Nephron progenitor cell (in vitro differentiated cells): ENCODE results near the gene FYN.
"Not testable (repeated sequence)": the region's sequence is repeated elsewhere in the genome, so short reads cannot be mapped to it uniquely, and the experiment has no call there.

Experiments used
- DNase-seq: peaks from one replicate; pipeline ENCODE4 v3.0.0; 2021
- H3K27ac Mint-ChIP-seq: 2 replicates; pipeline ENCODE4 v1.8.0; 2021; ENCODE audit warnings: mild to moderate bottlenecking, moderate library complexity, mixed read lengths
- H3K27me3 Mint-ChIP-seq: 2 replicates; pipeline ENCODE4 v1.8.0; 2021; ENCODE audit warnings: mild to moderate bottlenecking, low read depth, mixed read lengths; ENCODE audit not compliant: poor library complexity
- H3K36me3 Mint-ChIP-seq: 2 replicates; pipeline ENCODE4 v1.8.0; 2021; ENCODE audit warnings: low read depth, mixed read lengths
- H3K4me1 Mint-ChIP-seq: 2 replicates; pipeline ENCODE4 v1.8.0; 2021; ENCODE audit warnings: mixed read lengths
- H3K4me3 Mint-ChIP-seq: 2 replicates; pipeline ENCODE4 v1.8.0; 2021; ENCODE audit warnings: mild to moderate bottlenecking, moderate library complexity, mixed read lengths
- H3K9me3 Mint-ChIP-seq: 2 replicates; pipeline ENCODE4 v1.8.0; 2021; ENCODE audit warnings: mild to moderate bottlenecking, moderate library complexity, mixed read lengths
- CTCF ChIP-seq: fragments of 200-600 bp; sonication (generic); IDR thresholded peaks from 2 replicates; pipeline ENCODE4 v1.5.0; 2021; ENCODE audit warnings: antibody characterized with exemption

FYN gene

GRCh38 chr6:111838749-111839484 lies 34.3 kb downstream of the FYN start:
- Mint-ChIP-seq H3K4me1 (peaks cover 18% of the 10 kb centered on the region), H3K9me3 (no peaks in the 10 kb centered on the region), H3K36me3 (peaks cover 40% of the 10 kb centered on the region), H3K27me3 (no peaks in the 10 kb centered on the region), H3K27ac (peak overlapping the region; percentile 72), H3K4me3 (no peak overlapping the region)
- no peak for TF ChIP-seq CTCF
- DNase-seq: no peak

GRCh38 chr6:111837641-111838500 lies 35.4 kb downstream of the FYN start:
- Mint-ChIP-seq H3K4me3 (no peak overlapping the region), H3K36me3 (peaks cover 45% of the 10 kb centered on the region), H3K9me3 (no peaks in the 10 kb centered on the region), H3K27me3 (no peaks in the 10 kb centered on the region), H3K4me1 (peaks cover 18% of the 10 kb centered on the region), H3K27ac (peak overlapping the region; percentile 0)
- no peak for TF ChIP-seq CTCF
- no peak for DNase-seq

GRCh38 chr6:111837007-111837406 lies 36.2 kb downstream of the FYN start:
- Mint-ChIP-seq H3K27me3 (no peaks in the 10 kb centered on the region), H3K36me3 (peaks cover 45% of the 10 kb centered on the region), H3K4me3 (no peak overlapping the region), H3K9me3 (no peaks in the 10 kb centered on the region), H3K4me1 (peaks cover 18% of the 10 kb centered on the region), H3K27ac (no peak overlapping the region)
- no peak for TF ChIP-seq CTCF
- no peak for DNase-seq

GRCh38 chr6:111835807-111836206 lies 37.4 kb downstream of the FYN start:
- H3K4me1 Mint-ChIP-seq: peaks cover 18% of the 10 kb centered on the region

GRCh38 chr6:111835398-111835797 lies 37.9 kb downstream of the FYN start:
- Mint-ChIP-seq H3K27ac (peak overlapping the region; percentile 18), H3K36me3 (peaks cover 45% of the 10 kb centered on the region), H3K4me1 (peaks cover 18% of the 10 kb centered on the region)
- not testable (repeated sequence) for DNase-seq, H3K4me3 Mint-ChIP-seq, H3K9me3 Mint-ChIP-seq, H3K27me3 Mint-ChIP-seq

More at GRCh38 chr6:111835807-111836206, 37.4 kb downstream of the FYN start:
- TF ChIP-seq CTCF: no peak
- DNase-seq: no peak
- Mint-ChIP-seq H3K9me3 (no peaks in the 10 kb centered on the region), H3K27me3 (no peaks in the 10 kb centered on the region), H3K4me3 (no peak overlapping the region), H3K36me3 (peaks cover 45% of the 10 kb centered on the region), H3K27ac (peak overlapping the region; percentile 18)

GRCh38 chr6:111834356-111834755 lies 38.9 kb downstream of the FYN start:
- no peak overlapping the region for H3K4me3 Mint-ChIP-seq
- DNase-seq: no peak
- no peak for TF ChIP-seq CTCF
- peaks cover 28% of the 10 kb centered on the region for H3K4me1 Mint-ChIP-seq
- peaks cover 46% of the 10 kb centered on the region for H3K36me3 Mint-ChIP-seq
- H3K9me3 Mint-ChIP-seq: no peaks in the 10 kb centered on the region
- no peaks in the 10 kb centered on the region for H3K27me3 Mint-ChIP-seq
- no peak overlapping the region for H3K27ac Mint-ChIP-seq
